ENCODE measurements around the gene POU2AF3.

The POU2AF3 gene

DNA sequence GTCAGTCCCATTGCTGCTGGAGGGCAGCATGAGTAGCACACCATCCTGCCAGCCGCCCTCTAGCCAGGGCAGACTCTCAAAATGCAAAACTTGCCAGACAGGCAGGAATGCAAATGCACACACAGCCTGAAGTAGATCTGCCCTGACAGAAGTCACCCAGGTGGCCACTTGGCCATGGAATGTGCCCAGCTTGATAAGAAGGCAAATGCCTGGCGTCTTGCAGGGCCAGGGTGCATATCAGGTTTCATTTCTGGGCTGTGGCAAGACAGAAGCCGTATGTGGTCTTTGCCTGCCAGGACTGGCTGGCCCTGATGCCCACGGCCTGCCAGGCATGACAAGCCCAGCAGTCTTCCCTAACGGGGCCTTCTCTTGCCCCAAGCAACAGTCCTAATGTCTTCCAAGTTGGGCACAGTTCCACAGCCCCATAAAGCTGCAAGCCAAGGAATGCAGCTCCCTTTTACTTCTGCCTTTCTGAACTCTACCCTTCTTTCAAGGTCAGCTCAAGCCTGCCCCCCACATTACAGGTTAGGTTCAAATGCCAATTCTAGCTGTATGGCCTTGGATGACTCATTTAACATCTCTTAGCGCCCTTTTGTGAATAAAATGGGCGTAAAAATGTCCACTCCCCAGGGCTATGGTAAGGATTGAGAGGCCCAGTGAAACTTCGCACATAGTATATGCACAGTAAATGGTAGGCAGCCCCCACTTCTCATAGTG lies 29.7 kb downstream of the POU2AF3 start:
- DNase-seq (ENCODE audit: low read depth in 2 of 3, low spot score in 1 of 3): no peak

DNA sequence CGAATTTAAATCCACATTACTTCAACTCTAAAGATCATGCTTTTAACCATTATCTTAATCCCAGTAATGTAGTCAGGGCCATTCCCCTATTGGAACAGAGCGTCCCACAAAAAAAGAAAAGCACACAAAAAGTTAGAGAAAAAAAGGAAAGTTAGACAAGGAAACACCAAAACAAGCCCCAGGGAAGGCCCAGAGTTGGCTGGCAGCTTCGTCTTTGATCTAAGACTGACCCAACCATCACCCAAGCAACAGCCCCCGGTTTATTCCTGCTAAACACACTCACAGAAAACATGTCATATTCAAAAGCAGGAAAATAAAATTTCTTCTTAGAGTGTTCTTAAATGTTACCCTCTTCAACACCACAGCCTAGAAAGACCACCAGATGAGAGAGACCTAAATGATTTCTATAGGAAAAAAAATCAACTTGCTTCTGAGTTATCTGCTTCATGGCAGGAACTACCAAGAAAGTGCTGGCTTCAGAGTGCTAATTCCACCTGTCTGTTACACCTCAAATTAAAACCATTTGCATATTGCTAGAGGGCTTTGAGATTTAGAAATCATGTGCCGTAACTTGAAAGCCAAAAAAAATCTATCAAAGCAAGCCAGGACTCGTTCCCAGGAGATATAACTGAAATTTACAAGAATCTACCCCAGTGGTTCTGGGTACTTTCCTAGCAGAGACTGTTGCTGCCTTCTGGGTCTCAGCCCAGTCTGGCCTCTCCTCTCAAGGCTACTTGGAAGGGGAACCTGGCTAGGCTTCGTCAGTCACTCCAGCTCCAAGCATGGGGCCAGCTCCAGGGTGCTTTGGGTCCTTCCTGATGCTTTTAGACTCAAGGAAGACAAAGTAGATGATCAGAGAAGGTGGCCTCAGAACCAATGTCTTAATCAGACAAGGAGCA lies 31.2 kb downstream of the POU2AF3 start:
- no peak for DNase-seq (ENCODE audit: low read depth in 2 of 3, low spot score in 1 of 3)

DNA sequence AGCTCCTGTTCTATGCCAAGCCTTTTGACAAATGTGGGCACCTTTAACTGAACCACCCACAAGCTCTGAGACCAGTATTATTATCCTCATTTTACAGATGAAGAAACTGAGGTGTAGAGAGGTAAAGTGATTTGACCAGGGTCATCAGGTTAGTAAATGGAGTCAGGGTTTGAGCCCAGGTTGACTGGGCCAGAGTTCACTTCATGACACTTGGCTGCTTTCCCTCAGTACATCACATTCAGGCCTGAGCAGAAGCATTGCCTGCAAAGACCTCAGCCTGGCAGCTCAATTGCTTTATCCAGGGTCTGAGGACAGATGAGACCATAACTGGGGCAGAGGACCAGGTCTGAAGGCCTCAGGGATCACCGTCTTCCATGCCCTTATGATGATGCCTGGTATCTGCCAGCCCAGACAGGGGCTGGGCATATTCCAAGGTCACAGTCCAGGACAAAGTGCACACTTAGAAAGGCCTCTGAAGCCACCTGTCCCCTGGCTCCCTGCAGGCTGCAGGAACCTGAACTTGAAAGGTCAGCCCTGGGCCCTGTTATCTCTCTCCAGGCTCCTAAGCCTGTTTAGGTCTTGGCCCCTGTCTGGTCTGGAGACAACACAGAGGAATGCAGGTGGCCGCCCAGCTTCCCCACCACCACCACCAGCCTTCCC lies 32.0 kb downstream of the POU2AF3 start:
- DNase-seq (ENCODE audit: low read depth in 2 of 3, low spot score in 1 of 3): no peak

DNA sequence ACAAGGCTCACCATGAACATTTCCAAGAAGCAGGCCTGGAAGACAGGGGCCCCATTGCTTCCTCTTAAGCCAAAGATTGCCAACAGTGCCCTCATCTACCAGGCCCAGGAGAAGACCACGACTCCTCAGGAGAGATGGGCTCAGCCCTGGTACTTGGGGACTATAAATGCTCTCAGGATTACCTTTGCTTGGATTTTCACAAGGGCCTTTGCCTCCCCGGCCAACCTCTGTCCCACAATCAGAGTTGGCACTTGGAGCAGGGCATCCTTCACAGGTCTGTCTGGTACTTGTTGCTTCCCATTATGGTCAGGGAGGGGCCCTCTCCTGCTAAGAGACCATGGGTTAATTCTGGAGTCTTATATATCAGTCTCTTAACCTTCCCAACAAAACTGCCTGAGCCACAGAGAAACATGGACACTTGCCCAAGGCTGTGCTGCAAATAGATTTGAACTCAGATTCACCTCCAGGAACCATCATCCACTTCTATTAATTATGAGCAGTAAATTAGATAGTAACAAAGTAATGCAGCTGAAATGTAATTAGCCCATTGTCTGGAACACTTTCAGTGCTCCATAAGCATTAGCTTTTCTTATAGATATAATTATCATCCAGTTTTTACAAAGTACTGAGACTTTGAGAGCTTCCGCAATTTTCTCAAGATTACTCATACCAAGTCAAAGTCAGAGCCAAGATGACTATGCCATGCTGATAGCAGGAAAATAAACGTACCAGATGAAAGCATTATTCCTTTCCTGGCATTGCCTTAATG lies 33.5 kb downstream of the POU2AF3 start:
- no peak for DNase-seq (ENCODE audit: low read depth in 2 of 3, low spot score in 1 of 3)

DNA sequence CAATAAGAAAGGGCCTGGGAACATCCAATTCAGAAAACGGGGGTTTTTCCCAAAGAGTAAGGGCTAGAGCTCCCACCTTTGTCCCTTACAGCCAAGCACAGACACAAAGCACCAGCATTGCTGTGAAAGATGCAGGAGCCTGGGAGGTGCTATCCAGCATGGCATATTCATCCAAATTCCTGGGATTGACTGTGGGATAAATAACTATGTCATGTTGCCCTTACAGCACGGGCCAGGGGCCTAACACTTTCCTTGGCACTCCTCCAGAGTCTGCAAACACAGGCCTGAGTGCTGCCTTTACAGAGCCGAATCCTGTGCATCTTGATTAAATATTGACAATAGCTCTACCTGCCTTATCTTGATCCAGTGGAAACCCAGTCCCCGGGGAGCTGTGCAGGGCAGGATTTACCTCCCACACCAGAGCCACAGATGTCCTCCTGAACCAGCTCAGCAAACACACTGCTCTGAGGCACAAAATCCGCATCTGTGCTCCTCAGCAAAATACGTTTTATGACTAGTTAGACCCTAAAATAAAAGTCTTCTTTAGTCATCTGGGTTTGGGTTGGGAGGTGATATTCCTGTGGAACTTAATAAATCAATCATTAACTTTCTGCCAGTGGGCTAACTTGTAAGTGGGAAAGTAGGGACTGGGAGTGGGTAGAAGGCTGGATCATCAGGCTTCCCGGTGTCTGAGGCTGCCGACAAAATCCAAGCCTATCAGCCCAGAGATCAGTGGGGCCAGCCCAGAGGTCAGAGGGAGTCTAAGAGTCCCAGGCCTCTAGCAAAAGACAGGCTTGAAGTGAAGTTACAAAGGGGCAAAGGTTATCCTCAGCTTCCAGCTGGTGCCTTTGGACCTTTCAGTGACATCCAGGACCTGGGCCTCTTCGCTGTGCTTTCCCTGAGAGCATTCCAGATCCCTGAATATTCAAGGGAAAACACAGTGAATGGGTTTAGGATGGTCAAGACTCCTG lies 36.5 kb downstream of the POU2AF3 start:
- no peak for DNase-seq (ENCODE audit: low read depth in 2 of 3, low spot score in 1 of 3)

DNA sequence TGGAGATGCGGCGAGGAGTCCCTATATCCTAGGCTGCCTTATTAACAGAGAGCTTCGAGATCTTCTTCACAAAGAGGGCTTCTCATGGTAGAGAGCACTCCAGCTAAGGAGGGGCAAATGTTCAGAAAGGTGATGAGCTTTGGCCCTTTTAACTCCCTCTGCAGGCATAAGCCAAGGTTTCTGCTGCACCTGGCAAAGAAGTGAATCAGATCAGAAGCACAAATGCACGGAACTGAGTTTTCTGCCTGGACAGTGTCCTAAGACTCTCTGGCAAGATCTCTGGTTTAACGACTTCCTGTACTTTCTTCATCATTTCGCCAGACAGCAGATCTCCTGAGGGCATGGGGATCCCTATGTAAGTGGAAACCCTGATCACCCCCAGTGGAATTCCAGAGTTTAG lies 37.2 kb downstream of the POU2AF3 start:
- no peak for DNase-seq (ENCODE audit: low read depth in 2 of 3, low spot score in 1 of 3)

DNA sequence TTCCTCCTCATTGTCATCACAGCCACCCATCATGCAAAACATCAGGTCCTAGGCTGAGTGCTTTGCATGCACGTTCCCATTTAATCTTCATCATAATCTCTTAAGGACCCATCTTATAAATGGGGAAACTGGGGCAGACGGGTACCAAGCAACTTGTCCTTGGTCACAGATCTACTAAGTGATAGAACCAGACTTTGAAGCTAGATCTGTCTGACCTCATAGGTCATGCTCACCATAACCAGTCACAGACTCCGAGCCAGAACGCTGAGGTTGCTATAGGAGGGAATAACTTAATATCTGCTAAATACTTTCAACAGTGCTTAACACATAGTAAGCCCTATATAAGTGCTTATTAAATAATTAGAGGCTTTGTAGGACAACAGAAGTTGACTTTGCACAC lies 37.7 kb downstream of the POU2AF3 start:
- no peak for DNase-seq (ENCODE audit: low read depth in 2 of 3, low spot score in 1 of 3)

DNA sequence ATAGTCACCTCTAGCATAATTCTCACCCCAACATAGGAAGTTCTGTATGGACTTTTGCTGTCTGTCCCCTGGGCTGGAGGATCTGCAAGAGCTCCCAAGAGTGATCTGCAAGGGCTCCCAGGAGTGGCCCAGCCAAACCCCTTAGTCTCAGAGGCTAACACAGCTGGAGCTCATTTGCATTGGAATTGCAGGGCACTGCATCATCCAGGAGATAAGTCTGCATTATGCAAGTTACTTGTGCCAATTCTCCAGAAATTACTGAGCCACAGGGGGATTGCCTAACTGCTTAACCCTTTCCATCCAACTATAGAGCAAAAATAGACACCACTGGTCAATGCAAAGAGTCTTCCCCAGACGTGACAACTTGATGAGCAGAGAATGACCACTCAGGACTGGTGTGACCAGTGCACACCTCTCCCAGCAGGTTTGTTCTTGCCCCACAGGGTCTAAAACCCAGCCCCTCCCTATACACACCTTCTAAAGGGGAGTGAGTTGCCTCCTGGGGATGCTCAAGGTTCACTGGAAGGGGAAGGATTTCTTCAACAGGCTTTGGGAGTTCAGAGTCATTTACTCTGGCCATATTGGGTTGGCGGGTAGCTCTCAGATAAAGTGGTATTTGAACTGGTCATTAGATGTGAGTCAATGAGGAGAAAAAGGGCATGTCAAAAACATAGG lies 38.4 kb downstream of the POU2AF3 start:
- no peak for DNase-seq (ENCODE audit: low read depth in 2 of 3, low spot score in 1 of 3)

DNA sequence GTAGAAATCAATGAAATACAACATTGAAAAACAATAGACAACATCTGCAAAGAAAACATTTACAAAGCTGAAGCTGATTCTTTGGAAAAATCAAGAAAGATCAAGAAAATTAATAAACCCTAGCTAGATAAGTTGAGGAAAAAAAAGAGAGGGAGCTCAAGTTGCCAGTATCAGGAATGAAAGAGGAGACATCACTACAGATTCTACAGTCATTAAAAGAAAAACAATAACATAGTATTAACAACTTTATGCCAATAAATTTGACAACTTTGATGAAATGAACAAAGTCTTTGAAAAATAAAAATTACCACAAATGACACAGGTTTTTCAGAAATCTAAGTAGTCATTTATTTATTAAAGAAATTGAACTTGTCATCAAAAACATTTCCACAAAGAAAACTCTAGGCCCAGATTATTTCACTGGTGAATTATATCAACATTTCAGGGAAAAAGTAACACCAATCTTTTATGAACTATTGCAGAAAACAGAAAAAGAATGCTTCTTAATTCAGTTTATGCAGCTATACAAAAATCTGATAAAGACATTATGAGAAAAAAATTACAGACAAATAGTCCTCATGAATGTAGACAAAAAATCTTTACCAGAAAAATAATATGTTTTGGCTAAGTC lies 41.5 kb downstream of the POU2AF3 start:
- no peak for DNase-seq (ENCODE audit: low read depth in 2 of 3, low spot score in 1 of 3)

DNA sequence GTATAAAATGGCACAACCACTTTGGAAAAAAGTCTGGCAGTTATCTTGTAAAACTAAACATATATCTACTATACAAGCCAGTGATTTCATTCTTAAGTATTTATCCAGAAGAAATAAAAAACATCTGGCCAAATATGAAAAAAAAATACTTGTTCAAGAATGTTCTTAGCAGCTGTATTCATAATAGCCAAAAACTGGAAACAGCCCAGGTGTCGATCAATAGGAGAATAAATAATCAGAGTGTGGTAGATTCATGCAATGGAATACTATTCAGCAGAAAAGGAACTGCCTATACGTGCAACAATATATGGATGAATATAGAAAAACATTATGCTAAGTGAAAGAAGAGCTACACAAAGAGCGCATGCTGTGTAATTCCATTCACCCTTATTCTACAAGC lies 44.0 kb downstream of the POU2AF3 start:
- no peak for DNase-seq (ENCODE audit: low read depth in 2 of 3, low spot score in 1 of 3)

DNA sequence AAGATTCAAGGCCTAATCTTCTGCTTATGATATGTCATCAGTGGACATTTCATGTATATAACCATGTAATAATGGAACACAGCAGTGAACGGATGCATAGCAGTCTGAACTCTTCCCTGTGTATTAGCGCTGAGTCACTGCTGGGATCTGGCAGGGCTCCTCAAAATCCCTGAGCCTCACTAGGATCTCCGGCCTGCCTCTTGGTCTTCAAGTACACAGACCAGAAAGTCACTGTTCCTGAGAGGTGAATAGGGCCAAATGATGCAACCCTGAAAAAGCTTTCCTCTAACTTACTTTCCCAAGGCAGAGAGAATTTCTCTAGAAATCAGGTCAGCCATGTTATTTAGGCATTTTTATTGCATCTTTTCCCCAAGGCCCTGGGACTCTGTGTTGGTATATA lies 45.7 kb downstream of the POU2AF3 start:
- DNase-seq (ENCODE audit: low read depth in 2 of 3, low spot score in 1 of 3): no peak

DNA sequence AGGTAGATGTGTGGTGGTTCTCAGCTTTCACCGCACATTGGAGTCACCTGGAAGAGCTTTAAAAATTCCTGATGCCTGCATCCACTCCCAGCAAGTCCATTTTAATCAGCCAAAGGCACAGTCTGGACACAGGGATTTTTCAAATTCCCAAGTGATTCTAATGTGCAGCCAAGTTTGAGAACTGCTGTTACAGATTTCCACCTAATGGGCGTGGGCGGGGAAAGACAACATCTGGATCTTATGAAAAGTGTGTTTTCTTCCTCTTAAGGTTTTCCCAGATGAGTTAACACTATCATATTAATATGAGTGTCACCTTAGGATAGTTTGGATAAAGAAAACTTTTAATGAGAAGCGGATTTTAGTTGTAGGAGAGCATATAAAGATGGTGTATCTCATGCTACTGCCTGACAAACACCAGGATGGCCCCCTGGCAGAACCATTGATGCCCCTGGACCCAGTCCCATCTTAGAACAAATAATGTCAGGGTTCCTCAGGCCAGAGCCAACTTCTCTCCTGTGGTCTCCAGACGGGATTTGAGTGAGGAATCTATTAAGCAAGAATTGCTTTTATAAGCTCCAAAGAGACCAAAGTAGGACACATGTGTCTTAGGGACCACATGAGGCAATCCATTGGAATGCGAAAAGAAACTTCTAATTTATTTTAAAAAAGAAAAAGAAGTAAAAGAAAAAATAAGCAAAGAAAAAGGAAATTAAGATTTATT lies 48.8 kb downstream of the POU2AF3 start:
- DNase-seq (ENCODE audit: low read depth in 2 of 3, low spot score in 1 of 3): no peak

DNA sequence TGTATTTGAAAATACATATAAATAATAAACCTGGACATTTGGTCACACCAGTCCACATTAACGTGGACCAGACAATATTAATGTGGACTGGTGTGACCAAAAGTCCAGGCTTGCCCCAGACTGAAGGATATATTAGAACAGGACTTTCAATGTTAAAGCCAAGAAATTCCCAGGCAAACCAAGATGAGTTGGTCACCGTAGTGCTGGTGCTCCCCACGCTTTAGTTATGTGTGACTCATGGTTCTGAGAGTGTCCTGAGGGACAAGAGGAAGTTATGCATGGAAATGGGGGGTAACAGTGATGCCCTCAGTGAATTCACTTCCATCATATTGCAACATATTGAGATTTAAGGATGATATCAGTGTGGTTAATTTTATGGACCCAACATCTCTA lies 49.4 kb downstream of the POU2AF3 start:
- no peak for DNase-seq (ENCODE audit: low read depth in 2 of 3, low spot score in 1 of 3)

DNA sequence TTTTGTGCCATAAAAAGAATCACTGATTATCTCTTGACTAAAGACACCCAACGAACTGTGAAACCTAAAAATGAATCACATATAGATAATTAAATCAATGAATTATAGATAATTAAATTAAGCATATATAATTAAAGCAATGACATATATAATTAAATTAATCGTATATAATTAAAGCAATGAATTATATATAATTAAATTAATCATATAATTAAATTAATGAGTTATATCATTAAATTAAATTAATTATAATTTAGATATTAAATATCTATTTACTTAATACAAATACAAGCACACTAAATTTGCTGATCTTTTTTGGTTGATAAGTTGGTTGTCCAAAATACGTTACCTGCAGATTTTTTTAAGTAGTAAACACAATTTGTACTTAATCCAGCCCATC lies 49.8 kb downstream of the POU2AF3 start:
- DNase-seq (ENCODE audit: low read depth in 2 of 3, low spot score in 1 of 3): no peak

DNA sequence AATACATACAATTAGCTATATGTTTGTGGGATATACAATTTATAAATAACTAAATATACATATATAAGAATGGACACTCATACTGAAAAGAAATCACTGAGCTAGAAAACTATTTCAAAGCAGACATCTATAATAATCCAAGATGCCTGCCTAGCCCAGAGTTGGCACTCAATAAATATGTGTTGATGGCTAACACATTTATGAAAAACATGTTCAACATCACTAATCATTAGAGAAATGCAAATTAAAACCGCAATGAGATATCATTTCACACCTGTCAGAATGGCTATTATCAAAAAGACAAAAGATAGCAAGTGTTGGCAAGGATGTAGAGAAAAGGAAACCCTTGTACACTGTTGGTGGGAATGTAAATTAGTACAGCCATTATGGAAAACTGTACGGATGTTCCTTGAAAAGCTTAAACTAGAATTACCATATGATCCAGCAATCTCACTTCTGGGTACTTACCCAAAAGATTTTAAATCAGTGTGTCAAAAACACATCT lies 50.9 kb downstream of the POU2AF3 start:
- DNase-seq (ENCODE audit: low read depth in 2 of 3, low spot score in 1 of 3): no peak

DNA sequence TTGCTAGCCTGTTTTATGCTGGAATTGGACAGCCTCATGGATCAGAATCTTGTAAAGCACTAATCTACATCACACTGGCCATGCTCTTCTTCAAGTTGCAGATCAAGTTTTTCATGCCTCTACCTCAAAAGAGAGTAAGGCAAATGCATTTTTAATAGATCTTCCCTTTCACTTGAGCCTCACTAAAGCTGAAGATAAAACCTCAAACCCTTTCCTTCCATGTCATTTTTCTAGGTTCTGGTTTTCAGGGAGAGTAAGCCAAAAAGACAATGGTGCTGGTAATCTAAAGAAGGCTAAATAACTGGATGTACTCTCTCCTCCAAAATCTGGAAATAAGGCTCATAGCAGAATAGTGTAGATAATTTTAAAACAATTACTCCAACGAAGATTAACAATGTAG lies 52.5 kb downstream of the POU2AF3 start:
- DNase-seq (ENCODE audit: low read depth in 2 of 3, low spot score in 1 of 3): no peak

DNA sequence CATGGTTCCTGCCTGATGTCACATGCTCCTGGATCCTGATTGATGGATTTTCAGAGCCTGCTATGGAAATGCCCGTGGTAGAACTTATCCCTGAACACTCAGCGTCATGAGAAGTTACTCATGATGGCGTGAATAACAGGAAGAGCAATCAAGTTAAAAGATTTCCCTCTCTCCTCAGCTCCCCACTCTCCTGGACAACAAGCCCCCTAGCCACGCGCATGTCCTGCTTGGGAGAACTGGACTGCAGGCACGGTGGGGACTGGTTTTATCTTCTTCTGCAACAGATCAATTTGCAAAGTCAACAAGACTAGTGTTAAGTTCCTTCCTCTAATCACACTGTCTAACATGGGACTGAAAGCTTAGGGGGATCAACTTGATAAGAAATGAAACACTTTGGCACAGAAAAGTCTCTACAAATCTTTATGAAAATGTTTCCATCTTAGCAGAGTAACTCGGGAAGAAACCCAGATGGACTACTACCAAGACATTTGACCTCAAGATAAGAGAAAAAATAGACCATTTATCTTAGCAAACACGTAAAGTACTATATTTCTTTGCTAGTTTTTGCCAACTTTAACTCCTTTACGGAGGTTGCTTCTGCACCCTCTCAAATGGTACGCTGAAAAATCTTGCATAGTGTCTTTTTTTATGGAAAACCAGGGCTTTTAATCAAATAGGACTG lies 53.2 kb downstream of the POU2AF3 start:
- DNase-seq (ENCODE audit: low read depth in 2 of 3, low spot score in 1 of 3): no peak

Data from stimulated activated CD4-positive, alpha-beta T cell treated with anti-CD3 and anti-CD28 coated beads, Interleukin-12 subunit alpha, Interleukin-12 subunit beta, amount 100 ng/mL, for 48 hours (primary cell).